Spleen (tissue), 11 donors: Measurements from ENCODE around the gene RIMS4. TPM values are rescaled to one million over a fixed set of nuclear protein-coding genes. Genes with fewer than 3 reads are reported as not detected.
"Not testable (repeated sequence)": the region's sequence is repeated elsewhere in the genome, so short reads cannot be mapped to it uniquely, and the experiment has no call there.

Experiments
- DNase-seq: peaks from one replicate; pipeline ENCODE4 v3.0.0-alpha.2; 2020
- H3K27ac ChIP-seq, 8 donors: fragments of 200-600 bp; sonication (generic) in 7 of 8; 1 replicate in 4 of 8; 2 replicates in 4 of 8; pipeline versions ENCODE4 v1.5.0 to v1.8.0; 2016 to 2021; ENCODE audit warnings: inconsistent platforms in 4 of 8, mild to moderate bottlenecking in 4 of 8, moderate library complexity in 1 of 8
- H3K27me3 ChIP-seq, 7 donors: fragments of 200-600 bp; sonication (generic) in 6 of 7; replicated peaks in 1 of 7; 1 replicate in 4 of 7; 2 replicates in 3 of 7; pipeline versions ENCODE4 v1.5.0 to v1.8.0; 2016 to 2021; ENCODE audit warnings: inconsistent platforms in 3 of 7, mild to moderate bottlenecking in 1 of 7
- H3K36me3 ChIP-seq, 6 donors: fragments of 200-600 bp; sonication (generic) in 5 of 6; 1 replicate in 4 of 6; 2 replicates in 2 of 6; pipeline versions ENCODE4 v1.5.0 to v1.8.0; 2016 to 2021; ENCODE audit warnings: inconsistent platforms in 2 of 6
- H3K4me1 ChIP-seq, 6 donors: fragments of 200-600 bp; sonication (generic) in 5 of 6; 1 replicate in 3 of 6; 2 replicates in 3 of 6; pipeline versions ENCODE4 v1.5.0 to v1.8.0; 2016 to 2021; ENCODE audit warnings: inconsistent platforms in 3 of 6
- H3K4me3 ChIP-seq, 8 donors: fragments of 200-600 bp; sonication (generic) in 7 of 8; 1 replicate in 4 of 8; 2 replicates in 4 of 8; pipeline versions ENCODE4 v1.5.0 to v1.8.0; 2016 to 2021; ENCODE audit warnings: inconsistent platforms in 4 of 8, mild to moderate bottlenecking in 4 of 8, moderate library complexity in 2 of 8
- H3K9me3 ChIP-seq, 8 donors: fragments of 200-600 bp; sonication (generic) in 7 of 8; 1 replicate in 4 of 8; 2 replicates in 4 of 8; pipeline versions ENCODE4 v1.5.0 to v1.8.0; 2016 to 2021; ENCODE audit warnings: inconsistent platforms in 4 of 8
- CTCF ChIP-seq, 11 experiments: fragments of 200-600 bp in 7 of 11; fragments of 450-650 bp in 4 of 11; sonication (generic) in 4 of 11; IDR thresholded peaks in 8 of 11; conservative IDR thresholded peaks in 3 of 11; 1 replicate in 7 of 11; 2 replicates in 4 of 11; pipeline versions ENCODE4 v1.4.0 to v1.8.0; 2016 to 2021; ENCODE audit warnings: antibody characterized with exemption in 11 of 11, inconsistent platforms in 4 of 11, mild to moderate bottlenecking in 1 of 11
- POLR2A ChIP-seq, 3 donors: fragments of 450-650 bp; IDR thresholded peaks; one replicate each; pipeline ENCODE4 v1.5.1; 2017; ENCODE audit warnings: antibody characterized with exemption in 3 of 3, mild to moderate bottlenecking in 1 of 3
- POLR2AphosphoS5 ChIP-seq, 3 donors: sonication (generic); formaldehyde crosslinking; IDR thresholded peaks; one replicate each; pipeline ENCODE4 v1.5.1; 2017; ENCODE audit warnings: antibody characterized with exemption in 3 of 3
- WGBS, 5 donors: extraction: QIAGEN DNeasy Blood & Tissue Kit in 3 of 5; methylation state at CpG; one replicate each; pipeline versions ENCODE4 v1.1.5 to v1.1.7; 2013 to 2018; 5-methylcytosine and 5-hydroxymethylcytosine counted together
- intact Hi-C: fragments of 100-400 bp; cut with DNase I; formaldehyde crosslinking; loops from one replicate; pipeline ENCODE4 v1.15.0; 2023; ENCODE audit warnings: low total_unique reads
- polyA plus RNA-seq, 3 donors: library from polyadenylated mRNA; stranded (reverse); fragments of 200-250 nt; gene quantifications; one replicate each; pipeline ENCODE4 v1.2.1, GENCODE V29; 2013
- total RNA-seq, 7 donors: library from RNA; depleted of rRNA in 3 of 7; stranded (reverse); fragments of >200 nt in 3 of 7; fragmentation: NEBNext Ultra II Directional in 4 of 7; extraction: Animal tissue kit (Norgen Biotek cat#: 25700) in 4 of 7; gene quantifications; one replicate each; pipeline versions ENCODE4 v1.1.0 to v1.2.1, GENCODE V29; 2016 to 2021
- donor health status: healthy with polysubstance abuse.
- donor health status: DM: no; HTN: no; CAD: no; lungs with moderate emphysema.
- donor health status: DM: no; HTN: no; CAD: no.
- donor health status: Bipolar disorder and iron deficiency.
- donor health status: healthy.
- donor health status: DM: no; HTN: no; CAD: no.
- donor health status: DM: yes; HTN: yes; CAD: no.

RIMS4 gene
- total and polyA plus RNA-seq, 10 donors, result under 0.01 to 0.02 TPM; not detected in 8

GRCh38 chr20:44830523-44830922 is 20.2 kb upstream of the RIMS4 start:
- TF ChIP-seq POLR2AphosphoS5 (IDR thresholded peaks at IDR 0.05) (no peak), CTCF (IDR thresholded peaks at IDR 0.05 in 8 of 11, conservative IDR thresholded peaks at IDR 0.05 in 3 of 11) (no peak), POLR2A (IDR thresholded peaks at IDR 0.05) (no peak)

GRCh38 chr20:44829688-44830087 is 19.3 kb upstream of the RIMS4 start:
- Histone ChIP-seq H3K4me1 (no peaks in the 10 kb centered on the region), H3K36me3 (no peaks in the 10 kb centered on the region), H3K27ac (no peak overlapping the region), H3K9me3 (peaks cover 0 to 15% (median 2%) of the 10 kb centered on the region in 8 donors), H3K4me3 (no peak overlapping the region), H3K27me3 (peaks cover 0 to 25% (median 0%) of the 10 kb centered on the region in 7 donors)
- DNase-seq, result no peak
- 89 to 95% (median 90%) methylated on average over 5 of the region's 5 CpGs for WGBS, 5 donors
- no peak for TF ChIP-seq POLR2A (IDR thresholded peaks at IDR 0.05)
- no peak for TF ChIP-seq CTCF (IDR thresholded peaks at IDR 0.05 in 8 of 11, conservative IDR thresholded peaks at IDR 0.05 in 3 of 11)
- no peak for TF ChIP-seq POLR2AphosphoS5 (IDR thresholded peaks at IDR 0.05)
- intact Hi-C loops, result no loop called here

More at GRCh38 chr20:44830523-44830922, 20.2 kb upstream of the RIMS4 start:
- intact Hi-C loops, result no loop called here
- no peak for DNase-seq
- Histone ChIP-seq H3K27ac (no peak overlapping the region), H3K36me3 (no peaks in the 10 kb centered on the region), H3K4me1 (no peaks in the 10 kb centered on the region), H3K9me3 (peaks cover 0 to 15% (median 0%) of the 10 kb centered on the region in 8 donors), H3K4me3 (no peak overlapping the region), H3K27me3 (peaks cover 0 to 25% (median 0%) of the 10 kb centered on the region in 7 donors)

DNA sequence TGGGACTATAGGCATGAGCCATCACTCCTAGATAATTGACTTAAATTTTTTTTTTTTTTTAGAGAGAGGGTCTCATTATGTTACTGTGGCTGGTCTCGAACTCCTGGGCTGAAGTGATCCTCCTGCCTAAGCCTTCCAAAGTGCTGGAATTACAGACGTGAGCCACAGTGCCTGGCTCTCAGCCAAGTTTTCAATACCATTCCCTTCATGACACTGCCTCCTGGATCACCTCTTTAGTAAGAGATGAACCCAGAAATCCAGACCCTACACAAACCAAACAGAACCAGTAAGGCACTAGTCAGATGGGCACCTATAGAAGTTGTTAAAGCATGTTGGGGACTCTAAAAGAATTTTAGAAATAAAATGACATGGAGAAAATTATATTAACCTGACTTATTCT is 18.3 kb upstream of the RIMS4 start:
- no peak for DNase-seq
- TF ChIP-seq POLR2A (IDR thresholded peaks at IDR 0.05) (no peak), POLR2AphosphoS5 (IDR thresholded peaks at IDR 0.05) (no peak), CTCF (IDR thresholded peaks at IDR 0.05 in 8 of 11, conservative IDR thresholded peaks at IDR 0.05 in 3 of 11) (no peak)
- no peaks in the 10 kb centered on the region for H3K4me1 ChIP-seq
- WGBS, 5 donors, result 47 to 83% (median 72%) methylated on average over 2 of the region's 2 CpGs
- no peak overlapping the region for H3K4me3 ChIP-seq
- peaks cover 0 to 25% (median 0%) of the 10 kb centered on the region in 7 donors for H3K27me3 ChIP-seq
- no peak overlapping the region for H3K27ac ChIP-seq
- intact Hi-C loops, result no loop called here
- no peaks in the 10 kb centered on the region for H3K36me3 ChIP-seq
- H3K9me3 ChIP-seq, result peaks cover 0 to 15% (median 2%) of the 10 kb centered on the region in 8 donors

DNA sequence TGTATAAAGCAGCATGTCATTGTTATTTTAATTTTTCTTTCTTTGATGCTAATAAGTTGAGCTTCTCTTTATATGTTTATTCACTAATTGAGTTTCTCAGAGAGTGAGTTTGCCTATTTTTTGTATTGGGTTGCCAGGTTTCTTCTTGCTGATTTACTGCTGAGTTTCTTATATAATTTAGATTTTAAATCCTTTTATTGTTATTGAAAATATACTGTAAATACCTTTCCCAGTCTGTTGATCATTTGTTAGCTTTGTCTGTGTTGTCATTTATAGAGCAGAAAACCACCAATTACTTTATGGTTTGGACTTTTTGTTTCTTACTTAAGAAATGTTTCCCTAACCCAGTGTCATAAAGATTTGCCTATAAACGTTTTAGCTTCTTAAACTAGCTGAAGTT is 17.1 kb upstream of the RIMS4 start:
- no peak for DNase-seq
- Histone ChIP-seq H3K36me3 (no peaks in the 10 kb centered on the region), H3K27ac (no peak overlapping the region), H3K4me1 (no peaks in the 10 kb centered on the region), H3K4me3 (no peak overlapping the region), H3K9me3 (peaks cover 0 to 11% (median 2%) of the 10 kb centered on the region in 8 donors), H3K27me3 (peaks cover 0 to 19% (median 0%) of the 10 kb centered on the region in 7 donors)
- no peak for TF ChIP-seq POLR2AphosphoS5 (IDR thresholded peaks at IDR 0.05)
- intact Hi-C loops, result no loop called here
- WGBS, 5 donors, result 6 to 30% (median 15%) methylated on average over 1 of the region's 1 CpG

GRCh38 chr20:44821576-44821975 is 11.2 kb upstream of the RIMS4 start:
- 78 to 90% (median 85%) methylated on average over 6 of the region's 6 CpGs for WGBS, 5 donors
- H3K27me3 ChIP-seq, H3K4me1 ChIP-seq, intact Hi-C loops, DNase-seq, H3K4me3 ChIP-seq, H3K9me3 ChIP-seq, H3K27ac ChIP-seq, H3K36me3 ChIP-seq: not testable (repeated sequence)
